ENCODE data around the gene C1orf226.

DNA sequence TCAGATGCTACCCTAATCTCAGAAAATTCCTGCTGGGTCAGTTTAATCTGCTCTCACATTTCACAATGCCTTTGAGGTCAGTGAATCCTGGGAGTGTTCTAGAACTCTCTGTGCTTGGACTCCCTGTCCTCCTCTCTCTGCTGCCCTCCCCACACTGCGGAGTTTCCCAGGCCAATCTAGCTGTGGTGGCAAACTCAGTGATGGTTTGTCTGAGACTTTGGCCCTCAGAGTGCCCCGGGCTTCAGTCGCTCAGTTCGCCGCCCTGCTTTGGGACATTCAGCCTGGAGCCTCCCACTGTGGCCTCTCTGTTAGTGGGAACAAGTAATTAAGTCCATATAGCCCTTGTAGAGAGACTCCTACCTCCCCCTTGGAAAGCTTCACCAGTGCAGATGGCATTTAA is 7.1 kb downstream of the C1orf226 start:
- no peak for TF ChIP-seq PHF8 (IDR thresholded peaks at IDR 0.05; ENCODE audit: borderline replicate concordance, low read depth)
- TF ChIP-seq, protein P1, sequence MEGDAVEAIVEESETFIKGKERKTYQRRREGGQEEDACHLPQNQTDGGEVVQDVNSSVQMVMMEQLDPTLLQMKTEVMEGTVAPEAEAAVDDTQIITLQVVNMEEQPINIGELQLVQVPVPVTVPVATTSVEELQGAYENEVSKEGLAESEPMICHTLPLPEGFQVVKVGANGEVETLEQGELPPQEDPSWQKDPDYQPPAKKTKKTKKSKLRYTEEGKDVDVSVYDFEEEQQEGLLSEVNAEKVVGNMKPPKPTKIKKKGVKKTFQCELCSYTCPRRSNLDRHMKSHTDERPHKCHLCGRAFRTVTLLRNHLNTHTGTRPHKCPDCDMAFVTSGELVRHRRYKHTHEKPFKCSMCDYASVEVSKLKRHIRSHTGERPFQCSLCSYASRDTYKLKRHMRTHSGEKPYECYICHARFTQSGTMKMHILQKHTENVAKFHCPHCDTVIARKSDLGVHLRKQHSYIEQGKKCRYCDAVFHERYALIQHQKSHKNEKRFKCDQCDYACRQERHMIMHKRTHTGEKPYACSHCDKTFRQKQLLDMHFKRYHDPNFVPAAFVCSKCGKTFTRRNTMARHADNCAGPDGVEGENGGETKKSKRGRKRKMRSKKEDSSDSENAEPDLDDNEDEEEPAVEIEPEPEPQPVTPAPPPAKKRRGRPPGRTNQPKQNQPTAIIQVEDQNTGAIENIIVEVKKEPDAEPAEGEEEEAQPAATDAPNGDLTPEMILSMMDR (IDR thresholded peaks at IDR 0.05): no peak
